GM12873 (cell line): ENCODE data around the gene AP4S1.

Source experiments
- CTCF ChIP-seq: IDR thresholded peaks from 2 replicates; pipeline ENCODE4 v1.5.1; 2012; ENCODE audit warnings: low read depth, mild to moderate bottlenecking, moderate library complexity, low read length, control low read depth; ENCODE audit not compliant: insufficient read depth; ENCODE audit errors: missing control alignments

AP4S1 gene

DNA sequence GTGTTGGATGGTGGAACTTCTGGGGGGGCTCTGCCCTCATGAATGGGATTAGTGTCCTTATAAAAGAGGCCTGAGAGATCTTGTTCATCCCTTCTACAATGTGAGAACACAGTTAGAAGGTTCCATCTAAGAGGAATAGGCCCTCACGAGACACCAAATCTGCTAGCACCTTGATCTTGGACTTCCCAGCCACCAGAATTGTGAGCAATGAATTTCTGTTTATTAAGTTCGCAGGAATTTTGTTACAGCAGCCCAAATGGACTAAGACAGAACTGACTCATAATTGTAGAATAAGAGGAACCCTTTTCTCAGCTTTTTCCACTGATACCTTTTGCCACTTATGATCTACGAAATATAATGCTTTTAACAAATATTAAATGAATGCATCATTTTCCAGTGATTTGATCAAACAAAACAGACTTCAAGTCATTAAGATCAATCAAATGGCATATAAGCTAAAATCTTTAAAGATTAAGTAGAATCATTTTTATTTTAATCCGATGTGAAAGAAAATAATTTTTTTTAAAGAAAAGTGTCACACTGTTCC lies 113.9 kb downstream of the AP4S1 start:
- no peak for TF ChIP-seq CTCF

DNA sequence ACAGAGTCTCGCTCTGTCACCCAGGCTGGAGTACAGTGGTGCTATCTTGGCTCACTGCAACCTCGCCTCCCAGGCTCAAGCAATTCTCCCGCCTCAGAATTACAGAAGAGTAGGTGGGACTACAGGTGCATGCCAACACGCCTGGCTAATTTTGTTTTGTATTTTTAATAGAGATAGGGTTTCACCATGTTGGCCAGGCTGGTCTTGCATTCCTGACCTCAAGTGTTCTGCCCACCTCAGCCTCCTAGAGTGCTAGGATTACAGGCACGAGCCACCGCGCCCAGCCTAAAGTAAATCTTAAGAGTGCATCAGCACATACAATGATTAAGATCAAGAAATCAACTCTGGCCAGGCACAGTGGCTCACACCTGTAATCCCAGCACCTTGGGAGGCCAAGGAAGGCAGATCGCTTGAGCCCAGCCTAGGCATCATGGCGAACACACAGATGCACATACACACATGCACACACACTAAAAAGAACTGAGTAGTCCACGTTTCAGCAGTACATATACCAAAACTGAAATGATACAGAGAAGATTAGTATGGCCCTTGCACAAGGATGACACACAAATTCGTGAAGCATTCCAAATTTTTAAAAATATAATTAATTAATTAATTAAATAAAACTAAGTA lies 117.1 kb downstream of the AP4S1 start:
- TF ChIP-seq CTCF = no peak
